ENCODE measurements around the gene CDH2.

CDH2 gene

DNA sequence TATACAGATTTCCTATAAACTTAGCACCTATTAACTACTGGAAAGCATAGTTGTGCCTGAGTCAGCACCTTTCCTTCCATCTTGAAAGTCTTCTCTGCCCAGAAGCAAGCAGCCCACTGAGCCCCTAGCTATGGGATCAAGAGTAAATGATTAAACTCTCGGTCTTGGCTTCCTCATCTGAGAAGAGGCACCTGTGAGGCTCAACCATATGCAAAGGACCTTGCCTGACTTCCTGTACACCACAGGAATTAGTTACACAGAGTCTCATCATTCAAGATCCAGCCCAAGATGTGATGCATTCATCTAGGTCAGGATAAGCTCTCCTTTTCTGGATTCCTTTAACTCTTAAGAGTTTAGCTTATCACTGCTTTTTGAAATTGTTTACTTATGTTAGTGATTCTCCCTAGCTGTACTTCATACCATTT is 96.0 kb downstream of the CDH2 start:
- no peak for DNase-seq

DNA sequence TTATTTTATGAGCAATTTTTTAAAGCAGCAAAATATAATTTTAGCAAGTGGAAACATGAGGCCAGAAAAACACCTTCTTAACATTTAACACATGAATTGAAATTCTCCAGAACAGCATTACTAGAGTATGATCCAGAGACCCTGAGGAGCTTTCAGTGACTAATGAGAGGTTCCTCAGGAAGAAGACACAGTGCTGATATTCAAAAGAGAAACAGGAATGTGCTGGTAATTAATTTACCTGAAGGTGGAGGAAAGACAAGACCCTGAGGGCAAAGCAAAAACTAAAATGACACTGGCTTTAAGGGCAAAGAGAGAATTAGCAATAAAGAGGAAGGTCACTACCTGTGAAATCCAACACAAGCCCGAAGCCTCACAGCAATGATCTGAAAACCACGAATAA is 97.0 kb downstream of the CDH2 start:
- DNase-seq, result no peak

DNA sequence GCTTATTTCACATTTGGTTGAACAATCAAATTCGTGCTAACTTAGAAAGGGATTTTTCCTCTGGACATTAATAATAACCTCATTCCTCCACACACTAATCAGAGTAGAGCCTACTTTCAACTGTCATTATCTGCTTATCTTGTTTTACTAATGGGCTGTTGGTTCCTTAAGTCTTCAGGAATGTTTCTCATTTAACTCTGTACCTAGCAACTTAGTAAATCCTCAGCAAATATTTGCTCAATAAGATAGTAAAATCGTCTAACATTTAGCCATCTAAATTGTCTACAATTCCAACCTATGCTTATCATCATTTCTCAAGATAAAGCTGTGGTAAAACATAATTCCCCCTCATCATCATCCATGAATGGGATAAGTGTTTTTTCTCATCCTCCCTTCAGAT is 98.1 kb downstream of the CDH2 start:
- no peak for DNase-seq

DNA sequence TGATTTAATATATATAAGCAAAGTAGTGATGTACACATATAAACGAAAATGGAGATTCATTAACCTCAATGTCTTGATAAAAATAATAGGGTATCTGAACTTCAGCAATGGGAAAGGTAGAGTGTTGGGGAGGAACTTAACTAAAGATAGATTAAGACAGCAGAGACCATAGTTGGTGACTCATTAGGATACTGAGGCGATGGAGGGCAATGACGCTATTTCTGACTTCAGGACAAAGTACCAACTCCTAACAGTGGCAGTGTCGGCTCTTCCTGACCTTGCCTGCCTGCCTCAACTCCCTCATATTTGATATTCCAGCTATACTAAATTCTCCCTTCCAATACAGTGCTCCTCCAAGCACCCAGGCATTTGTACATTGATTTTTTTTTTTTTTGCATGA is 98.6 kb downstream of the CDH2 start:
- DNase-seq, result no peak

DNA sequence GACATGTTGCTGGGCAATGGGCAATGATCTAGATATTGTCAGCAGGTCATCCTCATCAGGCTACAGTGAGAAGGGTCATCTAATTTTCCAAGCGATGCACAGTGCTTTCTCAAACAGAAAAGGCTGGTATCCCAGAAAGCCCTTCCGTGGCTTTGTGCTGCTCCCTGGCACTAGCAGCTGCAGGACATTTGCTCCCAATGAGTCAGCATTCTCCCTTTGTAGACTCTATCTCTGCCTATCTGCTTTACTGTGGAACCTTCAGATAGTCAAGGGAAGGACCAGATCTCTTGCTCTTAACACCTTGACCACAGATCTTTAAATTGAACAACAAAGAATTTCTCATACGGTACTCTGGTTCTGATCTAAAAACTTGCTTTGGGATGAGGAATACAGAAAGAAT is 101.4 kb downstream of the CDH2 start:
- no peak for DNase-seq

DNA sequence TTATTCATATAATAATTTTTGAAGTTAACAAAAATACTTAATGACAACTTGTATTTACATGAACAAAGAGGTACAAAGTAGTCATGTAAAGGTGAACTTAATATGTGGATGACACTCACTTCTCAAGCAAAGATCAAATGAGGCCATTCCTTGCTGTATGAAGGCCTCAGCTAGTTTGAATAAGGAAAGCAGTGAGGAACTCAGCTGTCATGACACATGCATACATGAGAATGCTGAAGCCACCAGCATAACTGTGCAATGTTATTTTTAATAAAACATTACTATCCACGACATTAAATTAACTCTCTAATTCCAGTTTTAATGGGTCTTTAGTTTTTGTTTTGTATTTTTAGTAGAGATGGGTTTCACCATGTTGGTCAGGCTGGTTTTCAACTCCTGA is 102.9 kb downstream of the CDH2 start:
- no peak for DNase-seq

DNA sequence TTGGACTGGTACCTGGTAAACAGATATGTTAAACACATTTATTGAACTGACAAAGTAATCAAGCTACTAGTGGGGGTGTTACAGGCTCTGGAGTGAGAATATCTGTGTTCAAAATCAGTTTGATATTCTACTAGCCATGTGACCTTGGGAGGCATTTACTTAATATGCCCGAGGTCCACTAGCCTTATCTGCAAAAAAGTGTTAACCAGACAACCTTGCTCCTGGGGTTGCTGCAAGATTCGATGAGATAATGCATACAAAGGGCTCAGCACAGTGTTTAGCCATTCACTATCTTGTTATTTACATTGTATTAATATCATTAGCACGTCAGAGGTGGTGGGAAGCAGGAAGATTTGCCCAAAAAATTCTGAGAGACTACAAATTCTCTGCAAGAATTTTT is 103.3 kb downstream of the CDH2 start:
- DNase-seq, result no peak

DNA sequence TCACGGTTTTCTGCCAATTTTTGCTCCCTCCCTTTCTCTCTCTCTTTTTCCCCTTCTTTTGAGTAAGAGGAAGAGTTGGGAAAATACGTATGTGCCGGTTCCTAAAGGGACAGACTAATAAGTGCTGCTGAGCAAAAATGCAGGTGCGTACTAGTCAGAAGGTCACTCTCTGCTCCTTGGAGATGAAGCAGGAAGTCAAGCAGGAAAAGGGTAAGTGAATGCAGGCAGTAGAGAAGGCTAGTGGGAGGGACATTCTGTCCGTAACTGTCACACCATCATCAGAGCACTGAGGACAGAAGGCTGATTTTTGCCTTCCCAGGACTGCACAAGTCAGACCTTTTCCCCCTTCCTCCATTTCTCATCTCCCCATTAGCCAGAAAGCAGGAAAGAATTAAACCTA is 105.7 kb downstream of the CDH2 start:
- no peak for DNase-seq

DNA sequence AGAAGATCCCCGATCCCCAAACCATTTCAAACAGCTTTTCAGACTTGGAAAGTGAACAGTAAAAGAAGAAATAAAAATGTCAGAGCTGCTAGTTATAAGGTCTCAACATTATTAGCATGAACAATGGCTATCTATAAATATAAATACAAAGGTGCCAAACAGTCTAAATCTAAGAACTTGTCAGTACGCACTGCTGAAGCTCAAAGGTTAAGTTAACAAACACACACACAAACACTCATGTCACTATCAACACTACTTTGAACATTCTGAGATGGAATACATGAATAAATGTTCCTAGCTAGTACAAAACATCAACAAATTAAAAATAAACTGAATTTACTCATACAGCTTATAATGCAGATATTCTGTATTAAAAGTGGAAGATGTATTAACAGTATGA is 108.7 kb downstream of the CDH2 start:
- DNase-seq, result no peak

DNA sequence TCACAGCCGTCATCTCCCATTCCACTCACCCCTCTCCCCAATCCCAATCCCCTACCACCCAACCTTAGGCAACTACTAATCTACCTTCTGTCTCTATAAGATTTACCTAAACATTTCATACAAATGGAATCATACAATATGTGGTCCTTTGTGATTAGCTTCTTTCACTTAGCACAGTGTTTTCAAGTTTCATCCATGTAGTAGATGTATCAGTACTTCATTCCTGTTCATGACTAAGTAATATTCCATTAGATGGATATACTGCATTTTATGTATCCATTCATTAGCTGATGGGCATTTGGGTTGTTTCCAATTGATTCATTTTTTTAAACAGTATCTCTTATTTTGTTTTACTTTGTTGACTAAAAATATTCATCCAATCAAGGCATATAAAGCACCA is 109.6 kb downstream of the CDH2 start:
- no peak for DNase-seq

DNA sequence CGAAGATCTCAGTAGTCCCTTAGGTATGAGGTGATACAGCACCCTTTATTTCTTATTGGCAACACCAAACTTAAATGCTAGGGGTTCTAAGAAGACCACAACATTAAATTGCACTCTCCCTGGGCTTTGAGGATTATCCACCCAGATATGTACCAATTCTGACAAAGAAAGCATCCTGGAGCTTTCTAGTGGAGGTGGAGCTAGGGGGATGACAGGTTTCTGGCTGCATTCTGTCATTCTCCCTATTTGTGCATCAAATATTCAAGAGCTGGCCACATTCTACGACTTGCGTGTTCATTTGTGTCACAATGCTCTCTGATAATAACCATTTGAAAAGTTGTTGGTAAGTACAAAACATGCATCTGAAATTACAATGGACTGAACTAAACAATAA is 111.1 kb downstream of the CDH2 start:
- DNase-seq, result no peak

DNA sequence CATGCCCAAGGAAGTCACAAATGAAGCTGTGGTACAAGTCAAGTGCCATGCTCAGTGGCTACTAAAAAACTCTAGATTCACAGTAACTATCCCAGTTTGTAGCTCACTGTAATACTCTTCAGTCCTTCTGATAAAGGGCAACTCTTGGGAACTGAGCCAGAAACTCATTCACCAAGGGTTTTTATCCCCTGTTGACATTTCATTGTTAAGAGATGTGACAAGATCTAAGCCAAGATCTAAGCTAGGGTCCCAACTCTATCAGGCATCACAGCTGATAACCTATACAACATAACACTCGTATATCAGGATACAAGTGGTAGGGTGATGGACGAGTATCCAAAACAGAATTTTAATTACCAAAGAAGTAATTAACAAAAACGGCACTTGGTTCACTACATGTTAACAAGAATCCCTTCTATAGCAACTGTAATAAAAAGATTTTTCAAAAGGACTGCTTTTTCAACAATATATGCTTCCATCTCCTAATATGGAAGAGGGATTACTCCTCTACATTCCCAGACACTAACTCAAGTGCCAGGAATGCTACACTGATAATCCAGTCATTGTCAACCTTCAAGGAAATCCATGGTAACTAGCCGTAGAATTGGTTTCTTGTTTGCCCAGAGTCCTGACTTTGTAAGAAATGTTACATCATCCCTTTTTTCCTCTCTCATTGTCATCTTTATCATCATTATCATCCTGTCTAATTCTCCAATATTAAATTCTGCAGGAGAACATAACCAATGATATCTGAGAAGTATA is 111.7 kb downstream of the CDH2 start:
- no peak for DNase-seq

DNA sequence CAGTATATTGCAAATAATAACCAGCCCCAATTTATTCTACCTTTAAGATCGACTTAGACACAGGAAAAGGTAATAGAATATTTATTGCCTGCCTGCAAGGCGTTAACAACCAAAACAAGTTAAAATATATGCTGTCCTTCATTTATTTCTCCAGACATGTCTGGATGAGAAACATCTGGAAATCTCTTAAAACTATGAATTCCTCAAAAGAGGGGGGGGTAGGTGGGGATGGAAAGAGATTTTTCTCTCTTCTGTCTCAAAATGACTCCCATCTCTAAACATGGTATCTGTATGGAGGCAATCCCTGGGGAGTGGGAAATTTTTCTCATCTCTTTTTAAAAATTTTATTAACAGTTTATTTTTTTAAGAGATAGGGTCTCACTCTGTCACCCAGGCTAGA is 113.0 kb downstream of the CDH2 start:
- DNase-seq, result no peak

DNA sequence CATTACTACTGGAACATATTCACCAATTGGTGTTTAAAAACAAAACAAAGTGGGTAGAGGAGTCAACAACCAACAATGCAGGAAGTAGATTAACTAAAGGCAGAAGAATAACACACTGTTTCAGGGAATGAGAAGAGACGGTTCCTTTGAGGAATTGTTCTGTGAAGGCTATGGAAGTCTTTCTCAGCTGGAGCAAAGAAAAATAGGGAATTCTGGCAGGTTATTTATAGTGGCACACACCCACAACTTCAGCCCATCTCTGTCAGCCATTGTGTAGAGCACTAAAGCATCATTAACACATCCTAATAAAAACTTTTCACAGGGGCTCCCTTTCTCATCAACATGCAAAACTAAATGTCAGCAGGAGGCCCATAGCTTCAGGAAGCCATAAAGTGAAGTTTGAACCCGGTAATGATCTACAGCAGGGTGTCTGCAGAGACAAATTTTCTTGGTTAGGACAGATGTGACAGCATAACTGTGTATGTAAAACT is 113.6 kb downstream of the CDH2 start:
- no peak for DNase-seq

DNA sequence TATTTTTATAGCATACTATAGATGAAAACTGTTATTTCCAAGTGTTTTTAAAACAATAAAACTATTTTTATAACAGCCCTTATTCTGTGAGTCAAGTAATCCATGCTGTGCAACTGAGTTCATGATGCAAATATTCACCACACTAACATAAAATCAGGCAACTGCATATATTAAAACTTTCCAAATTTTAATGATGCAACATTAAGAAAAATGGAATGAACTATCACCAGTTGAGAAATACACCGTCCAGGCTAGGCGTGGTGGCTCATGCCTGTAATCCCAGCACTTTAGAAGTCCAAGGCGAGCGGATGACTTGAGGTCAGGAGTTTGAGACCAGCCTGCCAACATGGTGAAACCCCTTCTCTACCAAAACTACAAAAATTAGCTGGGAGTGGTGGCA is 114.5 kb downstream of the CDH2 start:
- DNase-seq, result no peak

DNA sequence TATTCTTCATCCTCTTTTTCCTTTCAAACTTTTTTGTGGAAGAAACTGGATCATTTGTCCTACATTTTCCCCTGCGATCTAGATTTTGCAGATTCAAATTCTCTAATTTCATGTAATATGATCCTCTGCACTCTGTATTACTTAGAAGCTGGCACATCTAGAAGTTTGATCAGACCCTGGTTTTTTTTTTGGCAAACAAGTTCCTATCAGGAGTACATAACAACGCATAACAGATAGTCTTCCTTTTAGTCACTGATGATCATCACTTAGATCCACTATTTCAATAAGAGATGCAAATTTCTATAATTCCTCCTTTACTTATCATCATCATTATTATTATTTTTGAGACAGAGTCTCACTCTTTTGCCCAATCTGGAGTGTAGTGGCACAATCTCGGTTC is 117.1 kb downstream of the CDH2 start:
- no peak for DNase-seq

DNA sequence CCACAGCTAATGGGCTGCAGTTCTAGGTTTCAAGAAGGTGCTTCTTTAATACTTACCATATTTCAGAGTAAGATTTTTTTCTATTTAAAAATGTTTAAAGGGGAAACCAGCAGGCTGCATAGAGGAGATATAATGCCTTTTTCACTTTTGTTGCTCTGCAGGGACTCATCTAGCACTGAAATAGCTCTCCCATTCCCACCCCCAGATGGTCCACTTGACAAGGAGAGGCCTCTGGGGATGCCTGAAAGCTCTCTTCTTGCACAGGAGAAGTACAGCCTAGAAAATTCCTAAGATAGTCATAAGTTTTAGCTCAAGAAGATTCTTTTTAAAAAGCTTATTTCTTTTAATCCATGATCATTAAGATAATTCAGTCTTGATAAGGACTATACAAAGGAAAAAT is 126.4 kb downstream of the CDH2 start:
- no peak for DNase-seq

DNA sequence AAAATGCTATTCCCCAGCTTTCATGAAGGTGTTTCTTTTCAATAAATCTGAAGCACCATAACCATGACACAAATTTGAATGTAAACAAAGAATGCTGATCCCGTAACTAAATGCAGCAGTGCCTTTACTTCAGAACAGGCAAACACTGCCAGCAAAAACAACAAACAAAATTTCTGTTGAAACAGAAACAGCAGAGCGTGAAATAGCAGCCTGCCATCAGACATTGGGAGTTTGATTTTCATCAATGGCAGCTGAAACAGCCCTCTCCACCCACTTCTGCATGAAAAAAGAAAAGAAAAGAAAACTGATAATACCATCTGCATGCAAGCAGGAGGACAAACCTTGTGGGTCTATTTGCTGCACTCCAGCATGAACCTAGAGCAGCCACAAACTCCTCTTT is 128.3 kb downstream of the CDH2 start:
- no peak for DNase-seq

DNA sequence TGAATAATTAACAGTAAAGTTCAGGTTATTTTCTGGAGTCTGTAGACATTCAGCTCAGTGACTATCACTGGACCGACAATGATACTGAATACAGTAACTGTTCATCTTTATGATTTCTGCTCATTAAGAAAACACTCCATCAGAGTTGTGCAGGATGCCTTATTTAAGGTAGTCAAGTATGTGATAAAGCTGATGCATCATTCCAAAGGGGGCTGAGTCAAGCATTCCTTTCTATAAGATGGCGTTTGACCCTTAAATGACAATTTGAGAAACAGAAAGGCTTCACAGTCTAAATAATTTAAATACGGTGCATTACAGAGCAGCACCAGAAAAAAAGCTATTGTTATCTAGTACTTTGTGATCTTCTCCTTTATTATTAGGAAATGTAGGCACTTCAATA is 131.1 kb downstream of the CDH2 start:
- no peak for DNase-seq

DNA sequence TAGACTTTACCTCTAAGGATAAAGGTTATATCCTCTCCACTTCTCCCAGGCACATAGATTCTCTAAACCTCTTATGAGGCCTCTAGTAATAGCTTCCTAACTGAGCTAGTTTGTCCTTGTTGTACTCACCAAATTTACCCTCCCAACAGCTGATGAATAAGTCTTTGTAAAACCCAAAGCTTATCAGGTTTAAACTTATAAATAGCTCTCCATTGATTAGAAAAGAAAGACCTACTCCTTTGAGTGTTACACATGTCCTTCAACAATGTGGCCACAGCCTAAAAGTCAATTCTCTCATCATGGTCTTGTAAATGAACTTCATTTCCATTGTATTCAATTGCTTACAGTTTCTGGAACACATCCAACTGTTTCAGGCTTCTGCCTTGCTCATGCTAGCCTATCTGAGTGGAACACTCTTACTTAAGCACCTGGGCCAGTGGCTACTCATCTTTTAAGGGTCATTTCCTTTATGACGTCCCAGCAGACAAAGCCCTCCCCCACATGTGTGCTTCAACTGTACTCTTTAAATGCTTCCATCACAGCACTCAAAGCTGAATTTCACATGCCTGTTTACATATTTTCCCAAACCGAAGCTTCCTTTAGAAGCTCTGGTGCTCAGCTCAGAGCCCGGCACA is 131.6 kb downstream of the CDH2 start:
- no peak for DNase-seq

DNA sequence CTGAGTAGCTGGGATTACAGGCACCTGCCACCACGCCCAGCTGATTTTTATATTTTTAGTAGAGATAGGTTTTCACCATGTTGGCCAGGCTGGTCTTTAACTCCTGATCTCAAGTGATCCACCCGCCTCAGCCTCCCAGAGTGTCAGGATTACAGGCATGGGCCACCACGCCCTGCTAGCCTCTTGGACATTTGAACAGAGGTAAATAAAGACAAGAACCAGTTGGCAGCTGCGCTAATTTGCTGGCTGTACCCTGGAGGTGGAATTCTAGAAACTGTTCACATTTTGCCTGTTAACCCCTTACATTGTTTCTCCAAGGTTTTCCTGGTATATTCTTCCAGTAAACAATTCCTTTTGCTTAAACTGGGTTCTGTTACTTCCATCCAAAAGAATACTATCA is 132.9 kb downstream of the CDH2 start:
- DNase-seq, result no peak

DNA sequence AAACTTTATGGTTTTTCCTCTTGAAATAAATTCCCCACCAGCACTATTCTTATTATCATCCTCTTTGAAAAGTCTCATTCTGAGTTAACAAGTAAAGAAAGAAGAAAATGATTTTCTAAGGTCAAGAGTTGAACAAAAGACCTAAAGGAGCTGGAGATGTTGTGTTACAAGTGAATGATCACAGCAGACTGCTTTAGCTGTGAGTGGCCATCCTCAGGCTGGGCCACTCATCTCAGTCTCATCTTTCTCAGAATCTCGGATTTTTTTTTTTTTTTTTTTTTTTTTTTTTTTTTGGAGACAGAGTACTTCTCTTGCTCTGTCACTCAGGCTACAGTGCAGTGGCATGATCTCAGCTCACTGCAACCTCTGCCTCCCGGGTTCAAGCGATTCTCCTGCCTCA is 133.3 kb downstream of the CDH2 start:
- DNase-seq, result no peak

DNA sequence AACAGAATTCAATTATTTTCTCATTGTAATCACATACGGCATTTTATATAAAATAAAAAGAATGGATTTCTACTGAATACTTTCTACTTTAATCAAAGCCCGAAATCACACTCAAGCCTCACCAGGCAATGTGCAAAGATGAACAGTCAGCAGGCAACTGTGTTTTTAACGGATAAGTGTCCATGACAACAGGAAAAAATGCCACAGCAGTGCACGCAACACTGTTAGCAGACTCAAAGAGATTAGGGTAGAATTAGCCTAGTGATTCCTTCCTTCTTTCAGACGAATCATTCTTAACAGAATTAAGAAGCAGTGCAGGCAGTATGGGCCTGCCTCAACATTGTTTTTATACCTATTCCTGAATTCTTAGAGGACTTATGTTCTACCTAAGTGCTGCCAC is 135.6 kb downstream of the CDH2 start:
- no peak for DNase-seq

DNA sequence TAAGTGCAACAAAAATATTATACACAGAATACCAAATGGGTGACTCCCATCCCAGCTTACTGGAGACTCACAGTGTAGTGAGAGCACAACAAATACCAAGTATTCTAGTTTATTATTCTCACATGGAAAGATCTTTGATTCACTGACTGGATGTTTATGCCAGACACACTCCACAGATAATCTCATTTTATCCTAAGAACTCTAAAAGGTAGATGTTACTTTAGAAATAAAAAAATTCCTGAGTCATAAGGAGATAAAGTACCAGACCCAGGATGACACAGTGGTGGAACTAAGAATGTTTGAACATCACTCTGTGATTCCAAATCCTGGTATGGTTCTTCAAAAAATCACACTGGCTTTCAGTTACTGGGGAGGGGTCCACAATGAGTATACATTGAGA is 136.2 kb downstream of the CDH2 start:
- DNase-seq, result no peak

DNA sequence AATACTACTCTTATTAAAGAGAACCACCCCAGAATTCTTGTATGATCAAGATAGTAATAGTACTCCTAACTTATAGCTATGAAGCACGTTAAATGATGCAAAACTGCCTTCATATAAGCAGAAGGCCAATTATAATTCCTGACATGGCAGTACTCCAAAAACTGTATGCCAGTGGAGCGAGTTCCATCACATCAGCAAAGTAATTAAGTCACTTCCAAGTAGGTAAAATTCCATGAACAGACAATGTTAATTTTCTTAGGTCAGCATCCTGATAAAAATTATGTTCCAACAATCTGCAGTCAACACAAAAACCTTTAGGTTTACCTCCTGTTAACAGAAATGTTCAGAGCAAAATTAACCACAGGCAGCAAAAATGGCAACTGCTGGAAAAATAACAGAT is 136.7 kb downstream of the CDH2 start:
- no peak for DNase-seq

Data from hematopoietic multipotent progenitor cell treated with erythropoietin and hydrocortisone succinate and interleukin-3 and kit ligand, for 8 days (in vitro differentiated cells).